C4-2B (cell line): Measurements from ENCODE around the gene SRMS.

Source experiments
- ZFX ChIP-seq: fragments of 450-650 bp; IDR thresholded peaks from 2 replicates; pipeline ENCODE4 v1.6.1; 2017
- TF ChIP-seq, protein P1 (sequence below): fragments of 450-650 bp; conservative IDR thresholded peaks from 2 replicates; pipeline ENCODE4 v1.5.1; 2017; ENCODE audit warnings: mild to moderate bottlenecking

DNA sequence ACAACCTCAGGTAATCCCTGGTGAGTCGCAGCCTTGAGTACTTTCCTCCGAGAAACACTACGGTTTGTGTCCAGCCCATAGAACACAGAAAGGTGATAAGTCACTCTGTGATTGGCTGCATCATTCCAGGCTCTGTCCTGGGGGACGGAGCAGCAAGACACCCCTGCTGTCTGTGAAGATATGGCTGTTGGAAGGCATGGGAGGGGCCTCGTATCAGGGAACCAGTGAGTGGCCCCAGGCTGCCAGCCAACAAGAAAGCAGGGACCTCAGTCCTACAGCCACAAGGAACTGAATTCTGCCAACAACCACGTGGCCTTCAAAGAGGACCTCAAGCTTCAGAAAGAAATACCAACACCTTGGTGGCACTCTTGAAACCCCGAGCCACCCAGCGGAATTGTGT, 42.3 kb downstream of the SRMS start:
- TF ChIP-seq, protein P1, sequence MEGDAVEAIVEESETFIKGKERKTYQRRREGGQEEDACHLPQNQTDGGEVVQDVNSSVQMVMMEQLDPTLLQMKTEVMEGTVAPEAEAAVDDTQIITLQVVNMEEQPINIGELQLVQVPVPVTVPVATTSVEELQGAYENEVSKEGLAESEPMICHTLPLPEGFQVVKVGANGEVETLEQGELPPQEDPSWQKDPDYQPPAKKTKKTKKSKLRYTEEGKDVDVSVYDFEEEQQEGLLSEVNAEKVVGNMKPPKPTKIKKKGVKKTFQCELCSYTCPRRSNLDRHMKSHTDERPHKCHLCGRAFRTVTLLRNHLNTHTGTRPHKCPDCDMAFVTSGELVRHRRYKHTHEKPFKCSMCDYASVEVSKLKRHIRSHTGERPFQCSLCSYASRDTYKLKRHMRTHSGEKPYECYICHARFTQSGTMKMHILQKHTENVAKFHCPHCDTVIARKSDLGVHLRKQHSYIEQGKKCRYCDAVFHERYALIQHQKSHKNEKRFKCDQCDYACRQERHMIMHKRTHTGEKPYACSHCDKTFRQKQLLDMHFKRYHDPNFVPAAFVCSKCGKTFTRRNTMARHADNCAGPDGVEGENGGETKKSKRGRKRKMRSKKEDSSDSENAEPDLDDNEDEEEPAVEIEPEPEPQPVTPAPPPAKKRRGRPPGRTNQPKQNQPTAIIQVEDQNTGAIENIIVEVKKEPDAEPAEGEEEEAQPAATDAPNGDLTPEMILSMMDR, result no peak
- TF ChIP-seq ZFX, result no peak
